ENCODE results near the gene TANK.

- no peak for TF ChIP-seq TAF1 (IDR thresholded peaks at IDR 0.05; ENCODE audit: low read depth)
- TF ChIP-seq CTCF (IDR thresholded peaks at IDR 0.05; ENCODE audit: poor library complexity, severe bottlenecking): no peak
- no peak for TF ChIP-seq EP300 (conservative IDR thresholded peaks at IDR 0.05; ENCODE audit: poor library complexity, severe bottlenecking)
- no peak for TF ChIP-seq POLR2AphosphoS5 (IDR thresholded peaks at IDR 0.05)
Measured at GRCh38 chr2:161158882-161159281, 1.3 kb upstream of the TANK start.
